Activated T-cell treated with anti-CD3 and anti-CD28 coated beads, Interleukin-2, amount 50 U/mL, for 24 hours (primary cell): ENCODE results near the gene CDA.

ENCODE experiments used
- DNase-seq: peaks from one replicate; pipeline ENCODE4 v3.0.0-alpha.2; 2020
- H3K27ac Mint-ChIP-seq: 2 replicates; pipeline ENCODE4 v1.8.0; 2020; ENCODE audit warnings: mild to moderate bottlenecking, mixed read lengths
- H3K27me3 Mint-ChIP-seq: 2 replicates; pipeline ENCODE4 v1.8.0; 2020; ENCODE audit warnings: mixed read lengths
- H3K36me3 Mint-ChIP-seq: 2 replicates; pipeline ENCODE4 v1.8.0; 2020; ENCODE audit warnings: low read depth, mixed read lengths
- H3K4me1 Mint-ChIP-seq: 2 replicates; pipeline ENCODE4 v1.8.0; 2020; ENCODE audit warnings: low read depth, mixed read lengths
- H3K4me3 Mint-ChIP-seq: 2 replicates; pipeline ENCODE4 v1.8.0; 2020; ENCODE audit warnings: mild to moderate bottlenecking, moderate library complexity, mixed read lengths
- H3K9me3 Mint-ChIP-seq: 2 replicates; pipeline ENCODE4 v1.8.0; 2020; ENCODE audit warnings: mixed read lengths

Gene CDA

GRCh38 chr1:20641975-20642374 lies 53.1 kb downstream of the CDA start:
- H3K4me3 Mint-ChIP-seq: no peak overlapping the region
- H3K4me1 Mint-ChIP-seq: peaks cover 2% of the 10 kb centered on the region
- no peaks in the 10 kb centered on the region for H3K9me3 Mint-ChIP-seq
- H3K27ac Mint-ChIP-seq: no peak overlapping the region
- no peak for DNase-seq
- no peaks in the 10 kb centered on the region for H3K27me3 Mint-ChIP-seq
- H3K36me3 Mint-ChIP-seq: peaks cover 18% of the 10 kb centered on the region

DNA sequence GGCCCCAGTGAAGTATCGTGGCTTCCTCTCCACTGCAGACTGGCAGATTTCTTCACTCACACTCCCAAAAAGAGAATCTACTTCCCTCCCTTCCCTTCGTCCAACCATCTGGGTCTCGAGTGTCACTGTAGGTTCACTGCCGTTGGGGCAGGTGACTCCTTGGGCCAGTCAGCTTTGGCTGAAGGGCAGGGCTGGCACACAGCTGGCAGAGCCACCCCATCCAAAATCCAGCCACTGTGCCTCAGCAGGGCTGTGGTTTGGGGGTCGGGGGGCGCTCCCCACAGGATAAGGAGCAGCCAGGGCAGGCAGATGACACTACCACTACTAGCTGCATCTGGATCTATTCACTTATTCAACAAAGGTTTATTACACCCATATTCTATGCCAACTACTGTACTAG lies 54.2 kb downstream of the CDA start:
- H3K4me3 Mint-ChIP-seq: no peak overlapping the region
- H3K27ac Mint-ChIP-seq: no peak overlapping the region
- H3K4me1 Mint-ChIP-seq: peaks cover 2% of the 10 kb centered on the region
- no peaks in the 10 kb centered on the region for H3K27me3 Mint-ChIP-seq
- peaks cover 19% of the 10 kb centered on the region for H3K36me3 Mint-ChIP-seq
- no peaks in the 10 kb centered on the region for H3K9me3 Mint-ChIP-seq
- DNase-seq: no peak

DNA sequence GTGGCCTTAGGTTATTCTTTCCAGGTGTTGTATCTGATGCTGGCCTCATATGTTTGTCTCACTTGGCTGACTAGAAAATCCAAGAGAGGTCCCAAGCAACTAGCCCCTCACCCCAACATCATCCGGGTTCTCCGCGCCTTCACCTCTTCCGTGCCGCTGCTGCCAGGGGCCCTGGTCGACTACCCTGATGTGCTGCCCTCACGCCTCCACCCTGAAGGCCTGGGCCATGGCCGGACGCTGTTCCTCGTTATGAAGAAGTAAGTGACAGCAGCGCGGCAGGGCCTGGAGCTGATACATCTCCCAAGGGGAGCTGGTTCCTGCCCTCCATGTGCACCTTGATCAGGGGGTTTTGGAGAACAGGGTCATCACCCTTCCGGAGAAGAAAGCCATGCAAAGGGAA lies 55.5 kb downstream of the CDA start:
- DNase-seq: no peak
- Mint-ChIP-seq H3K27me3 (no peaks in the 10 kb centered on the region), H3K4me3 (no peak overlapping the region), H3K4me1 (peaks cover 2% of the 10 kb centered on the region), H3K27ac (no peak overlapping the region), H3K36me3 (peaks cover 28% of the 10 kb centered on the region), H3K9me3 (no peaks in the 10 kb centered on the region)

- no peak for DNase-seq
- no peak overlapping the region for H3K27ac Mint-ChIP-seq
- no peaks in the 10 kb centered on the region for H3K4me1 Mint-ChIP-seq
- H3K4me3 Mint-ChIP-seq: no peak overlapping the region
- H3K27me3 Mint-ChIP-seq: no peaks in the 10 kb centered on the region
- no peaks in the 10 kb centered on the region for H3K9me3 Mint-ChIP-seq
- H3K36me3 Mint-ChIP-seq: peaks cover 35% of the 10 kb centered on the region
Observed at GRCh38 chr1:20645414-20645813, 56.5 kb downstream of the CDA start.

GRCh38 chr1:20648438-20648837 lies 59.5 kb downstream of the CDA start:
- no peak overlapping the region for H3K4me3 Mint-ChIP-seq
- DNase-seq: no peak
- H3K4me1 Mint-ChIP-seq: no peaks in the 10 kb centered on the region
- H3K27ac Mint-ChIP-seq: no peak overlapping the region
- H3K9me3 Mint-ChIP-seq: no peaks in the 10 kb centered on the region
- no peaks in the 10 kb centered on the region for H3K27me3 Mint-ChIP-seq
- H3K36me3 Mint-ChIP-seq: peaks cover 64% of the 10 kb centered on the region

DNA sequence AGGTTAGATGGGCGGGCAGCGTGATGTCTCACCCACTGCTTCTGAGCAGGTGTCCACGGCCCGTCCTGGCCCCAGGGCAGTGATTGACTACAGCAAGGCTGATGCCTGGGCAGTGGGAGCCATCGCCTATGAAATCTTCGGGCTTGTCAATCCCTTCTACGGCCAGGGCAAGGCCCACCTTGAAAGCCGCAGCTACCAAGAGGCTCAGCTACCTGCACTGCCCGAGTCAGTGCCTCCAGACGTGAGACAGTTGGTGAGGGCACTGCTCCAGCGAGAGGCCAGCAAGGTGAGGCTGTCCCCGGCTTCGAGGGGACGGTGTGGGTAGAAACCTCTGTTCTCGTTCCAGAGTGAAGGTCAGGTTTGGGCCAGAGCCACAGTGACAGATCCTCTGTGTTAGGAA lies 60.0 kb downstream of the CDA start:
- no peaks in the 10 kb centered on the region for H3K27me3 Mint-ChIP-seq
- H3K9me3 Mint-ChIP-seq: no peaks in the 10 kb centered on the region
- no peaks in the 10 kb centered on the region for H3K4me1 Mint-ChIP-seq
- H3K27ac Mint-ChIP-seq: no peak overlapping the region
- DNase-seq: no peak
- H3K36me3 Mint-ChIP-seq: peaks cover 69% of the 10 kb centered on the region
- no peak overlapping the region for H3K4me3 Mint-ChIP-seq

- peak overlapping the region; percentile 30 for H3K27ac Mint-ChIP-seq
- H3K36me3 Mint-ChIP-seq: peaks cover 93% of the 10 kb centered on the region
- H3K4me1 Mint-ChIP-seq: peaks cover 10% of the 10 kb centered on the region
- H3K27me3 Mint-ChIP-seq: no peaks in the 10 kb centered on the region
- no peak overlapping the region for H3K4me3 Mint-ChIP-seq
- H3K9me3 Mint-ChIP-seq: no peaks in the 10 kb centered on the region
- no peak for DNase-seq
Observed at GRCh38 chr1:20652300-20652699, 63.4 kb downstream of the CDA start.

GRCh38 chr1:20654104-20654690 lies 65.3 kb downstream of the CDA start:
- Mint-ChIP-seq H3K4me1 (peaks cover 27% of the 10 kb centered on the region), H3K36me3 (peaks cover 96% of the 10 kb centered on the region), H3K4me3 (no peak overlapping the region), H3K9me3 (no peaks in the 10 kb centered on the region), H3K27ac (peak overlapping the region; percentile 27), H3K27me3 (no peaks in the 10 kb centered on the region)
- DNase-seq: no peak

- no peaks in the 10 kb centered on the region for H3K9me3 Mint-ChIP-seq
- H3K36me3 Mint-ChIP-seq: peaks cover 95% of the 10 kb centered on the region
- DNase-seq: no peak
- peaks cover 45% of the 10 kb centered on the region for H3K4me1 Mint-ChIP-seq
- no peaks in the 10 kb centered on the region for H3K27me3 Mint-ChIP-seq
- peak overlapping the region; percentile 100 for H3K27ac Mint-ChIP-seq
- H3K4me3 Mint-ChIP-seq: no peak overlapping the region
Observed at GRCh38 chr1:20657024-20657423, 68.1 kb downstream of the CDA start.

DNA sequence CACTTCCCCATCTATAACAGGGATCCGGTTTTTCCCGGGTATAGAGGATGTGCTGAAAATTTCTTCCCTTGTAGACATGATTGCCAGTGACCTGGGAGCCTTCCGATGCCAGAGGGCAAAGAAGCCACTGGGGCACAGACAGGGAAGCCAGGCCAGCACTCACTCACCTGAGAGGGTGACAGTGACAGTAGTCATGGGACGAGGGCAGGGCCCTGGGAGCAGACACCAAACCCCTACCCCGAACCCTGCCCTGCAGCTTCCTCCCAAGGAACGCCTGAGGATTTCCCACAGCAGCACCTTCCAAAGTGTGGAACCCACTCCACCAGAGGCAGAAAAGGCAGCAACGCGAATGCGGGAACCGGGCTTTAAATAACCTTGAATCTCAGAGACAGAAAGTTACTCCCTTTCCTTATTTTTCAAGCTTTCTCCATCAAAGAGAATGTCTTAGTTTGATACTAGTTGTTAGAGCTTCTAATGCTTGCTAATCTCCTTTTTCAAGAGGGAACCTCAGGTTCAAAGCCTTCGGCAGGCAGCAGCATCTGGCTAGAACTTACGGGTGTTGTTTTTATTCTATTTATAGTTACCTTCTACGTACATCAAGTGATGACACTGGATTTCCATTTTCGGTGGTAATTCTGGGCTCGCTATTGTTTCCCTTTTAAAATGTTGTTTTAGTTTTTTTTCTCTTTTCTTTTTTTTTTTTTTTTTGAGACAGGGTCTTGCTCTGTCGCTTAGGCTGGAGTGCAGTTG lies 69.4 kb downstream of the CDA start:
- Mint-ChIP-seq H3K4me3 (peak overlapping the region; percentile 97), H3K27ac (peak overlapping the region; percentile 100), H3K36me3 (peaks cover 83% of the 10 kb centered on the region), H3K27me3 (no peaks in the 10 kb centered on the region), H3K4me1 (peaks cover 53% of the 10 kb centered on the region), H3K9me3 (no peaks in the 10 kb centered on the region)
- no peak for DNase-seq

DNA sequence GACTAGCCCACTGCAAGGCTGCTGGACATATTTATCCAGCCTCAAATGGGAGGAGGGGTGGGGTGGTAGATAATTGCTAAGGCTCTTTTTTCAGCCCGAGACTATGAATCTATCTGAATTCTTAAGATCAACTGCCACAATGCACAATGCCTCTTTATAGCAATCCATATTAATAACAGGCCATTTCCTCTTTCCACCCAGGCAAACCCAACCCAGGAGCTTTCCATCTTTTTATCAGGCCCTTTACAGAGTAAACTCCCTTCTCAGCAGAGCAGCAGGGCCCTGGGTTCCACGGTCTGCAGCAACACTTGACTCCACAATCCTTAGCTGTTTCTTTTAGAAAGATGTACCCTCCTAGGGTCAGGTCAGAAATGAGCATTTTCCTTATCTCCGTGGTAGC lies 71.5 kb downstream of the CDA start:
- no peak for DNase-seq
- Mint-ChIP-seq H3K36me3 (peaks cover 65% of the 10 kb centered on the region), H3K4me1 (peaks cover 53% of the 10 kb centered on the region), H3K4me3 (peak overlapping the region; percentile 97), H3K9me3 (no peaks in the 10 kb centered on the region), H3K27ac (peak overlapping the region; percentile 100), H3K27me3 (no peaks in the 10 kb centered on the region)

GRCh38 chr1:20660847-20661206 lies 71.9 kb downstream of the CDA start:
- peaks cover 53% of the 10 kb centered on the region for H3K4me1 Mint-ChIP-seq
- H3K27me3 Mint-ChIP-seq: no peaks in the 10 kb centered on the region
- H3K27ac Mint-ChIP-seq: peak overlapping the region; percentile 100
- peaks cover 60% of the 10 kb centered on the region for H3K36me3 Mint-ChIP-seq
- DNase-seq: no peak
- no peaks in the 10 kb centered on the region for H3K9me3 Mint-ChIP-seq
- peak overlapping the region; percentile 97 for H3K4me3 Mint-ChIP-seq

DNA sequence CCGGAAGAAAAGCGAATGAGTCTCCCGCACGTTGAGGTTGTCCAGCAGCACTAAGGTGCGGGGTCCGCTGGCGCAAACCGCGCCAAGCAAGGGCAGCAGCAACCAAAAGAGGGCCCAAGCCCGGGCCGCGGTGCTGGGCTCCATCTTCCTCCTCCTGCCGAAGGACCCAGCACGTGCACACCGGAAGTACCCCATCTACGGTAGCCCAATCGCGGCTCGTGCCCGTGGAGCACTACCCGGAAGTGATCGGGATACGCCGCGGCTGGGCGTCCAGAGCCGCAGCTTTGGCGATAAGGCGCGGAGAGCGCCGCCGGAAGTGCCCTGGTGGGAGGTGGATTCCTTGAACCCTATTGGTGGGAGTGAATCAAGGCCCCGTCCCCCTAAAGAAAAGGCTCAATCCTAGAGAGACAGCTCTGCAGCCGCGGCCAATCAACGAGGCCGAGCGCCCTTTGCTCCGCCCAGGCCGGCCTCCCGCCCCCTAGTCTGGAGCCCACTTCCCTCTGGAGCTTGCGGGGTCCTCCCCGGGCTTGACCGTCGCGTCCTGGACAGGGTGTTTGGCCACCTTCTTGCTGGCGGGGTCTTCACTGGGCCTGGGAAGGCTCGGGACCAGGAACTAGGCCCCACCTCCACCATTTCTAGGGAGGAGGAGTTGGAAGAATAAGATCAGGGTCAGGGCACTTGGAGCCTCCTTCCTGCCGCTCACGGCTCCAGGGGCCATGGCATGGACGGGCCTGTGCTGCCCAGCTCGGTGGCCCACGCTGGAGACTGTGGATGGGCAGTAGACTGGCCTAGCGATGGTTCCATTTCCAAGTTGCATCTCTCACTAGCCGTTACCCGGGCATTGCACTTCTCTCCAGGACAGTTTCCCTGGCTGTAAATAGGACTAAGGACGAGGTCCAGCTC lies 72.6 kb downstream of the CDA start, which contains the start of gene DDOST:
Gene DDOST, minus strand, starts transcription at position 163 of the 903 bp plus-strand sequence. Its CDS starts 19 bp downstream, at position 144.
- peak; percentile 94 for DNase-seq
- Mint-ChIP-seq H3K4me3 (peak within 1 kb of the TSS; percentile 97), H3K27ac (peak within 1 kb of the TSS; percentile 100), H3K27me3 (no peaks in the 10 kb centered on the region), H3K4me1 (peaks cover 52% of the 10 kb centered on the region), H3K36me3 (peaks cover 54% of the 10 kb centered on the region), H3K9me3 (no peaks in the 10 kb centered on the region)

DNA sequence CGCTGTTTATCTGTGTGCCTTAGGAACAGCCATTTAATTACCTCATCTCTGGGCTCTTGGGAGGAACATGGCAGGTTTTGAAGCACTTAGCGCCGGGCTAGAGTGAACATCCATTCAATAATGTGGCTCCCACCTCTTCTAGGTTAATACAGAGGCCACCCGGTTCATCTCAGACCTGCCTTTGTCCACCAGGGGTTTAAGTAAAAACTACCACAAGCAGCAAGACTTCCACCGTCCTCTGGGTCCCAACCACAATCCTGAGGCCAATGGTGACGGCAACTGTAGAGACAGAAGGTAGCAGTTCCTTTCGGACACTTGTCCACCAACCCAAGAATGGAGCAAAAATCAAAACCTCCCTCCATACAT lies 73.2 kb downstream of the CDA start:
- peak overlapping the region; percentile 95 for H3K27ac Mint-ChIP-seq
- DNase-seq: no peak
- no peaks in the 10 kb centered on the region for H3K9me3 Mint-ChIP-seq
- peak overlapping the region; percentile 97 for H3K4me3 Mint-ChIP-seq
- H3K4me1 Mint-ChIP-seq: peaks cover 48% of the 10 kb centered on the region
- H3K27me3 Mint-ChIP-seq: no peaks in the 10 kb centered on the region
- H3K36me3 Mint-ChIP-seq: peaks cover 47% of the 10 kb centered on the region

DNA sequence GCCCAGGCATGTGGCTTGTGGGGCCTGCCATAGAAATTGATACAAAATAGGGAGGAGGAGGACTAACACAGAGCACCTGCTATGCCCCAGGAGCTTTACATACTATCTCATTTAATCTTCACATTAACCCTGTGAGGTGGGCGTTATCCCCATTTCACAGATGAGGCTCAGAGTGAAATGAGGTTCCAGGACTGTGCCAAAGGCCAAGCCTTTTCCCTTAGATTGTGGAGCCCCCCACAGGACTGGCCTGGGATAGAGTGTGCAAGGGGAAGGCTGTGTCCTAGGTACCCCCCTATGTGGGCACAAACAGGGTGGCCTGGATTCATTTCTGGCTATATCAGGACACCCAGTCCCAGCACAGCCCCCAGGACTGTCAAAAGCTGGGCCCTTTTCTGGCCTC lies 74.5 kb downstream of the CDA start:
- H3K36me3 Mint-ChIP-seq: peaks cover 35% of the 10 kb centered on the region
- H3K9me3 Mint-ChIP-seq: no peaks in the 10 kb centered on the region
- DNase-seq: no peak
- no peak overlapping the region for H3K4me3 Mint-ChIP-seq
- H3K27me3 Mint-ChIP-seq: no peaks in the 10 kb centered on the region
- peaks cover 37% of the 10 kb centered on the region for H3K4me1 Mint-ChIP-seq
- H3K27ac Mint-ChIP-seq: no peak overlapping the region
